ENCODE measurements around the gene GRIN1. TPM values are rescaled to one million over a fixed set of nuclear protein-coding genes. Genes with fewer than 3 reads are reported as not detected.

Gene GRIN1
- total and polyA plus RNA-seq, 2 of the 13 experiments (the other 11 are each of a cell fraction or from before 2014, with no cell fraction given), result 0.13 TPM; not detected in 1

DNA sequence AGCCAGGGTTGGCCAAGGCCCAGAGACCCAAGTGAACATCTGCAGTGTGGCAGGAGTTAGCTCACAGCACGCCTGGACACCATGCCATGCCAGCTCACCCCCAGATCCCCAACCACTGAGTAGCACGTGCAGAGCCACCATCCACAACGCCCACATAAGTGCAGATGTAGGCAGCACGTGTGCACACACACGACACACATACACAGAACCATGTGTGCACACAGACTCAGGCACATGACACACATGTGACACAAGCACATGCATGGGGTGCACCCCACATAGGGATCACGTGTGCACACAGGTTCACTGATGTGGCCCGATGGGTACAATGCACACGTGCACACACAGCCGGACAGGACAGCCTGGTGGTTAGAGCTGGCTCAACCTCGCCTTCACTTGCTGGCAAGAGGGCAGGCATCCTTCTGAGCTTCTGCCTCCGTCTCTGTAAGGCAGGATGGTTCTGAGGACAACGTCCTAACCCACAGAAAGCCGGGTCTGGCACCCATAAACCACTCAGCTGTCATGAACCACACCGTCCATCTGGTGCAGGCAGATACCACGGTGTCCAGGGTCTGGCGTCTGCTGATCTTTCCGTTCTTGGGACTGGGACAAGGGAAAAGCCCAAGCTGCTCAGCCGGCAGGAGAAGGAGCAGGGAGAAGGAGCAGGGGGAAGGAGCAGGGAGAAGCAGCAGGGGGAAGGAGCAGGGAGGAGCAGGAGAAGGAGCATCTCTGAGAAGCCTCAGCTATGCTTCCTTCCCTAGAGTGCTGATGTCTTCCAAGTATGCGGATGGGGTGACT is 18.9 kb downstream of the GRIN1 start:
- Histone ChIP-seq H3K4me3 (replicated peaks in 1 of 3; ENCODE audit: insufficient read depth in 1 of 3, low read depth in 2 of 3, low read length in 3 of 3) (no peak overlapping the region), H4K20me1 (ENCODE audit: insufficient read depth, low read length) (no peaks in the 10 kb centered on the region), H2AFZ (ENCODE audit: low read length) (no peak overlapping the region), H3K4me1 (ENCODE audit: insufficient read depth, low read length) (no peaks in the 10 kb centered on the region), H3K4me2 (ENCODE audit: low read depth, low read length) (no peak overlapping the region), H3K27me3 (ENCODE audit: control insufficient read depth in 1 of 2, insufficient read depth in 2 of 2, low read length in 2 of 2) (peaks cover 13 to 59% of the 10 kb centered on the region in 2 experiments; a peak in 4 of 5 replicates), H3K27ac (ENCODE audit: extremely low read length, insufficient read depth, low read length) (no peak overlapping the region), H3K79me2 (ENCODE audit: insufficient read depth, low read length) (no peaks in the 10 kb centered on the region), H3K9ac (ENCODE audit: insufficient read depth, low read depth, low read length) (no peak overlapping the region), H3K9me3 (ENCODE audit: low read length) (no peaks in the 10 kb centered on the region), H3K36me3 (replicated peaks in 1 of 2; ENCODE audit: control insufficient read depth in 1 of 2, insufficient read depth in 2 of 2, low read length in 2 of 2) (no peaks in the 10 kb centered on the region)
- no TSS peak for BruUV-seq (replicated peaks)
- CTCF ChIA-PET (ENCODE audit: low intra/inter-chr PET ratio, low total read pairs), result no interaction called here
- ATAC-seq, result no peak
- DNase-seq (ENCODE audit: low spot score), result no peak
- WGBS (ENCODE audit: low lambda C conversion rate), result 16% methylated on average over 10 of the region's 19 CpGs
- no peak for FAIRE-seq
- POLR2A ChIA-PET, result no interaction called here
- TF ChIP-seq PTBP1 (IDR thresholded peaks at IDR 0.05; ENCODE audit: low read depth, low read length, poor library complexity, severe bottlenecking) (no peak), FOSL1 (CRISPR knock-in tag; IDR thresholded peaks at IDR 0.05; ENCODE audit: borderline replicate concordance) (no peak), BHLHE40 (IDR thresholded peaks at IDR 0.05; ENCODE audit: low read length) (peak; percentile 32; the same call in 1 of the 2 replicates), SP1 (IDR thresholded peaks at IDR 0.05) (no peak), SP1 (CRISPR knock-in tag; IDR thresholded peaks at IDR 0.05) (0 out of 2 replicates have a peak, but pooled peaks have one; percentile 17), USF2 (IDR thresholded peaks at IDR 0.05; ENCODE audit: low read depth, low read length) (peak; percentile 19; the same call in 1 of the 2 replicates), USF2 (CRISPR knock-in tag; IDR thresholded peaks at IDR 0.05; ENCODE audit: borderline replicate concordance) (no peak)
- TF ChIP-seq, protein P1, sequence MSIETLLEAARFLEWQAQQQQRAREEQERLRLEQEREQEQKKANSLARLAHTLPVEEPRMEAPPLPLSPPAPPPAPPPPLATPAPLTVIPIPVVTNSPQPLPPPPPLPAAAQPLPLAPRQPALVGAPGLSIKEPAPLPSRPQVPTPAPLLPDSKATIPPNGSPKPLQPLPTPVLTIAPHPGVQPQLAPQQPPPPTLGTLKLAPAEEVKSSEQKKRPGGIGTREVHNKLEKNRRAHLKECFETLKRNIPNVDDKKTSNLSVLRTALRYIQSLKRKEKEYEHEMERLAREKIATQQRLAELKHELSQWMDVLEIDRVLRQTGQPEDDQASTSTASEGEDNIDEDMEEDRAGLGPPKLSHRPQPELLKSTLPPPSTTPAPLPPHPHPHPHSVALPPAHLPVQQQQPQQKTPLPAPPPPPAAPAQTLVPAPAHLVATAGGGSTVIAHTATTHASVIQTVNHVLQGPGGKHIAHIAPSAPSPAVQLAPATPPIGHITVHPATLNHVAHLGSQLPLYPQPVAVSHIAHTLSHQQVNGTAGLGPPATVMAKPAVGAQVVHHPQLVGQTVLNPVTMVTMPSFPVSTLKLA (IDR thresholded peaks at IDR 0.05), result peak; percentile 99
- in situ Hi-C loops (cut with HindIII; ENCODE audit: extremely low pct_ligation_motif_present, low pct_unique_long_range_greater_than_20kb), result no loop called here
- intact Hi-C loops (cut with micrococcal nuclease; ENCODE audit: unreplicated experiment), result no loop called here

Data from HepG2 (cell line).